Trophoblast cell (in vitro differentiated cells and primary cell): ENCODE results near the gene ZDHHC8.

Source experiments
- DNase-seq, 2 donors: peaks; one replicate each; pipeline ENCODE4 v3.0.0-alpha.2; 2016
- H2AFZ ChIP-seq: 2 replicates; pipeline ENCODE4 v1.6.1; 2013; ENCODE audit warnings: low read length, moderate library complexity, mild to moderate bottlenecking; ENCODE audit not compliant: insufficient read depth, poor library complexity
- H2AK5ac ChIP-seq: 2 replicates; pipeline ENCODE4 v1.6.1; 2013; ENCODE audit warnings: mild to moderate bottlenecking, low read length
- H2BK120ac ChIP-seq: 2 replicates; pipeline ENCODE4 v1.6.1; 2013; ENCODE audit warnings: low read length, mild to moderate bottlenecking, moderate library complexity; ENCODE audit not compliant: insufficient read depth, poor library complexity
- H2BK12ac ChIP-seq: 2 replicates; pipeline ENCODE4 v1.6.1; 2013; ENCODE audit warnings: mild to moderate bottlenecking, low read length, moderate library complexity
- H2BK5ac ChIP-seq: 2 replicates; pipeline ENCODE4 v1.6.1; 2013; ENCODE audit warnings: low read length, low read depth, moderate library complexity, mild to moderate bottlenecking; ENCODE audit not compliant: poor library complexity
- H3K14ac ChIP-seq: 2 replicates; pipeline ENCODE4 v1.6.1; 2013; ENCODE audit warnings: mild to moderate bottlenecking, low read length
- H3K18ac ChIP-seq: 2 replicates; pipeline ENCODE4 v1.6.1; 2013; ENCODE audit warnings: mild to moderate bottlenecking, low read length
- H3K23ac ChIP-seq: 2 replicates; pipeline ENCODE4 v1.6.1; 2013; ENCODE audit warnings: low read length
- H3K27ac ChIP-seq: 2 replicates; pipeline ENCODE4 v1.5.1; 2013; ENCODE audit warnings: low read depth, mild to moderate bottlenecking, inconsistent platforms, low read length, moderate library complexity
- H3K27me3 ChIP-seq: 2 replicates; pipeline ENCODE4 v1.6.1; 2013; ENCODE audit warnings: inconsistent platforms, mild to moderate bottlenecking, low read length, moderate library complexity; ENCODE audit not compliant: insufficient read depth
- H3K36me3 ChIP-seq, 2 experiments: 1 replicate in 1 of 2; 2 replicates in 1 of 2; pipeline ENCODE4 v1.6.1; 2013; ENCODE audit warnings: low read length in 2 of 2, mild to moderate bottlenecking in 2 of 2, moderate library complexity in 1 of 2; ENCODE audit not compliant: insufficient read depth in 2 of 2, control insufficient read depth in 1 of 2
- H3K4ac ChIP-seq: 2 replicates; pipeline ENCODE4 v1.6.1; 2013; ENCODE audit warnings: low read depth, mild to moderate bottlenecking, low read length, moderate library complexity
- H3K4me1 ChIP-seq, 2 experiments: 1 replicate in 1 of 2; 2 replicates in 1 of 2; pipeline ENCODE4 v1.6.1; 2013; ENCODE audit warnings: low read length in 2 of 2, mild to moderate bottlenecking in 2 of 2, moderate library complexity in 1 of 2; ENCODE audit not compliant: insufficient read depth in 2 of 2, control insufficient read depth in 1 of 2
- H3K4me2 ChIP-seq: 2 replicates; pipeline ENCODE4 v1.6.1; 2013; ENCODE audit warnings: inconsistent platforms, mild to moderate bottlenecking, low read length, moderate library complexity
- H3K4me3 ChIP-seq: 2 replicates; pipeline ENCODE4 v1.5.1; 2013; ENCODE audit warnings: mild to moderate bottlenecking, low read depth, low read length, inconsistent platforms
- H3K79me1 ChIP-seq: one replicate; pipeline ENCODE4 v1.6.1; 2013; ENCODE audit warnings: low read length
- H3K79me2 ChIP-seq: 2 replicates; pipeline ENCODE4 v1.6.1; 2013; ENCODE audit warnings: low read length, mild to moderate bottlenecking; ENCODE audit not compliant: control insufficient read depth, insufficient read depth, poor library complexity
- H3K9ac ChIP-seq: 2 replicates; pipeline ENCODE4 v1.6.1; 2013; ENCODE audit warnings: mild to moderate bottlenecking, low read length
- H3K9me3 ChIP-seq: 2 replicates; pipeline ENCODE4 v1.6.1; 2013; ENCODE audit warnings: low read depth, mild to moderate bottlenecking, control low read depth, inconsistent platforms, low read length; ENCODE audit not compliant: insufficient read depth
- H4K12ac ChIP-seq: 2 replicates; pipeline ENCODE4 v1.6.1; 2013; ENCODE audit warnings: low read depth, mild to moderate bottlenecking, low read length, moderate library complexity
- H4K8ac ChIP-seq: 2 replicates; pipeline ENCODE4 v1.6.1; 2013; ENCODE audit warnings: low read depth, mild to moderate bottlenecking, low read length, moderate library complexity
- H4K91ac ChIP-seq: one replicate; pipeline ENCODE4 v1.6.1; 2013; ENCODE audit warnings: low read depth, mild to moderate bottlenecking, low read length, moderate library complexity
- WGBS: extraction: QIAGEN DNeasy Blood & Tissue Kit; methylation state at CpG from one replicate; pipeline ENCODE4 v1.1.7; 2013; ENCODE audit warnings: missing lambda C conversion rate; ENCODE audit not compliant: insufficient read length, insufficient coverage; ENCODE audit errors: extremely low coverage; 5-methylcytosine and 5-hydroxymethylcytosine counted together

ZDHHC8 gene

GRCh38 chr22:20131859-20132685 is 468 bp downstream of the ZDHHC8 start:
- peak overlapping the region; percentile 86 for H3K4me3 ChIP-seq
- no CpG with 5 or more reads among the region's 72 CpGs for WGBS

GRCh38 chr22:20132686-20133246 is 1.2 kb downstream of the ZDHHC8 start:
- Histone ChIP-seq H3K4me3 (peak overlapping the region; percentile 86), H3K79me1 (peaks cover 5% of the 10 kb centered on the region), H2BK120ac (no peak overlapping the region)

More at GRCh38 chr22:20131859-20132685, 468 bp downstream of the ZDHHC8 start:
- H2AK5ac ChIP-seq, result peak overlapping the region; percentile 3
- H2BK12ac ChIP-seq, result no peak overlapping the region
- peaks cover 5% of the 10 kb centered on the region for H3K79me1 ChIP-seq
- peaks cover 4% of the 10 kb centered on the region for H3K9me3 ChIP-seq
- H2BK5ac ChIP-seq, result no peak overlapping the region
- peak overlapping the region; percentile 50 for H3K18ac ChIP-seq
- no peaks in the 10 kb centered on the region for H3K27me3 ChIP-seq
- peaks cover 10 to 11% of the 10 kb centered on the region in 2 experiments for H3K36me3 ChIP-seq
- H3K14ac ChIP-seq, result peak overlapping the region; percentile 80
- no peak overlapping the region for H3K27ac ChIP-seq
- H4K91ac ChIP-seq, result peak overlapping the region; percentile 84
- no peak overlapping the region for H3K23ac ChIP-seq
- H2BK120ac ChIP-seq, result peak overlapping the region; percentile 31
- peak overlapping the region; percentile 61 for H4K8ac ChIP-seq
- peak overlapping the region; percentile 74 for H2AFZ ChIP-seq
- H3K4me1 ChIP-seq, result peaks cover 8 to 14% of the 10 kb centered on the region in 2 experiments
- H3K4me2 ChIP-seq, result peak overlapping the region; percentile 87
- peaks cover 6% of the 10 kb centered on the region for H3K79me2 ChIP-seq
- peak in 1 of 2 donors; percentile 34 for DNase-seq
- peak overlapping the region; percentile 51 for H3K4ac ChIP-seq
- peak overlapping the region; percentile 60 for H3K9ac ChIP-seq
- peak overlapping the region; percentile 59 for H4K12ac ChIP-seq

GRCh38 chr22:20133930-20134549 is 2.4 kb downstream of the ZDHHC8 start:
- H2BK120ac ChIP-seq, result no peak overlapping the region
- no peaks in the 10 kb centered on the region for H3K27me3 ChIP-seq
- no peaks in the 10 kb centered on the region for H3K36me3 ChIP-seq
- no peak overlapping the region for H4K91ac ChIP-seq
- H3K27ac ChIP-seq, result no peak overlapping the region
- no peak overlapping the region for H3K9ac ChIP-seq
- no peak overlapping the region for H3K4me3 ChIP-seq
- no peak overlapping the region for H4K8ac ChIP-seq
- WGBS, result no CpG with 5 or more reads among the region's 12 CpGs
- no peak overlapping the region for H3K4me2 ChIP-seq
- H2AK5ac ChIP-seq, result no peak overlapping the region
- peaks cover 4% of the 10 kb centered on the region for H3K9me3 ChIP-seq
- H3K14ac ChIP-seq, result no peak overlapping the region
- DNase-seq, result peak in 1 of 2 donors; percentile 39
- H3K79me1 ChIP-seq, result peaks cover 5% of the 10 kb centered on the region
- no peak overlapping the region for H2BK5ac ChIP-seq
- H3K79me2 ChIP-seq, result peaks cover 6% of the 10 kb centered on the region
- no peak overlapping the region for H3K23ac ChIP-seq
- no peak overlapping the region for H2BK12ac ChIP-seq
- no peak overlapping the region for H3K4ac ChIP-seq
- no peak overlapping the region for H3K18ac ChIP-seq
- H3K4me1 ChIP-seq, result peaks cover 8 to 14% of the 10 kb centered on the region in 2 experiments
- no peak overlapping the region for H2AFZ ChIP-seq
- H4K12ac ChIP-seq, result no peak overlapping the region

More at GRCh38 chr22:20132686-20133246, 1.2 kb downstream of the ZDHHC8 start:
- no peak overlapping the region for H3K23ac ChIP-seq
- H2AK5ac ChIP-seq, result no peak overlapping the region
- H3K27ac ChIP-seq, result no peak overlapping the region
- no peak overlapping the region for H3K4ac ChIP-seq
- H4K12ac ChIP-seq, result no peak overlapping the region
- H2BK12ac ChIP-seq, result no peak overlapping the region
- no peak for DNase-seq
- H3K79me2 ChIP-seq, result peaks cover 6% of the 10 kb centered on the region
- WGBS, result no CpG with 5 or more reads among the region's 16 CpGs
- no peak overlapping the region for H3K18ac ChIP-seq
- peak overlapping the region; percentile 23 for H4K8ac ChIP-seq
- H3K27me3 ChIP-seq, result no peaks in the 10 kb centered on the region
- no peak overlapping the region for H4K91ac ChIP-seq
- peaks cover 4 to 5% of the 10 kb centered on the region in 2 experiments for H3K36me3 ChIP-seq
- no peak overlapping the region for H3K9ac ChIP-seq
- peak overlapping the region; percentile 87 for H3K4me2 ChIP-seq
- peaks cover 4% of the 10 kb centered on the region for H3K9me3 ChIP-seq
- H3K4me1 ChIP-seq, result peaks cover 8 to 14% of the 10 kb centered on the region in 2 experiments
- H2BK5ac ChIP-seq, result no peak overlapping the region
- H3K14ac ChIP-seq, result no peak overlapping the region
- H2AFZ ChIP-seq, result no peak overlapping the region

GRCh38 chr22:20135265-20135664 is 3.7 kb downstream of the ZDHHC8 start:
- no peak overlapping the region for H2AFZ ChIP-seq
- H3K4me2 ChIP-seq, result no peak overlapping the region
- WGBS, result no CpG with 5 or more reads among the region's 4 CpGs
- no peak overlapping the region for H3K14ac ChIP-seq
- no peak overlapping the region for H3K9ac ChIP-seq
- no peak overlapping the region for H2BK12ac ChIP-seq
- H2AK5ac ChIP-seq, result no peak overlapping the region
- H3K23ac ChIP-seq, result no peak overlapping the region
- H3K4me1 ChIP-seq, result peaks cover 8 to 14% of the 10 kb centered on the region in 2 experiments
- no peak overlapping the region for H3K18ac ChIP-seq
- no peak overlapping the region for H4K91ac ChIP-seq
- DNase-seq, result no peak
- peaks cover 4% of the 10 kb centered on the region for H3K9me3 ChIP-seq
- peaks cover 6% of the 10 kb centered on the region for H3K79me2 ChIP-seq
- no peak overlapping the region for H2BK120ac ChIP-seq
- peaks cover 5% of the 10 kb centered on the region for H3K79me1 ChIP-seq
- peaks cover 7% of the 10 kb centered on the region in 2 experiments for H3K36me3 ChIP-seq
- H3K4ac ChIP-seq, result no peak overlapping the region
- H4K12ac ChIP-seq, result no peak overlapping the region
- no peak overlapping the region for H2BK5ac ChIP-seq
- H3K27me3 ChIP-seq, result no peaks in the 10 kb centered on the region
- no peak overlapping the region for H3K4me3 ChIP-seq
- no peak overlapping the region for H3K27ac ChIP-seq
- H4K8ac ChIP-seq, result no peak overlapping the region
